ENCODE measurements around the gene ITGA7.

The ITGA7 gene

DNA sequence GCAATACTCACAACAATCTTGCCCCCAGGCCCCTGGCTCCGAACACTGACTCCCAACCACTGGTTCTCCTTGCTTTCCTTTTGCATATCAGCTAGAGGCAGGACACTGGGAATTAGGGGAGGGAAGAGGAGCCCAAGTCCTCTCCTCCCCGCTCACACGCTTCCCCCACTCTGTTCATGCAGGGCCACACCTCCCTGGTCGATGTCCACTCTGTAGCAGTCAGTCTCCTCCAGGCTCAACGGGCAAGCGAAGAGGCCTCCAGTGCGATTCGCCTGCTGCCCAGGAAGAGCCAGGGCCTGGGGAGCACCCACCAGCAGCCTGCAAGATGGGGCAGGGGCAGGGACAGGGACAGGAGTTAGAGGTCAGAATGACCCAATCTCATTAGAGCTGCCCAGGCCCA is 4.8 kb downstream of the ITGA7 start:
- TF ChIP-seq, protein P1, sequence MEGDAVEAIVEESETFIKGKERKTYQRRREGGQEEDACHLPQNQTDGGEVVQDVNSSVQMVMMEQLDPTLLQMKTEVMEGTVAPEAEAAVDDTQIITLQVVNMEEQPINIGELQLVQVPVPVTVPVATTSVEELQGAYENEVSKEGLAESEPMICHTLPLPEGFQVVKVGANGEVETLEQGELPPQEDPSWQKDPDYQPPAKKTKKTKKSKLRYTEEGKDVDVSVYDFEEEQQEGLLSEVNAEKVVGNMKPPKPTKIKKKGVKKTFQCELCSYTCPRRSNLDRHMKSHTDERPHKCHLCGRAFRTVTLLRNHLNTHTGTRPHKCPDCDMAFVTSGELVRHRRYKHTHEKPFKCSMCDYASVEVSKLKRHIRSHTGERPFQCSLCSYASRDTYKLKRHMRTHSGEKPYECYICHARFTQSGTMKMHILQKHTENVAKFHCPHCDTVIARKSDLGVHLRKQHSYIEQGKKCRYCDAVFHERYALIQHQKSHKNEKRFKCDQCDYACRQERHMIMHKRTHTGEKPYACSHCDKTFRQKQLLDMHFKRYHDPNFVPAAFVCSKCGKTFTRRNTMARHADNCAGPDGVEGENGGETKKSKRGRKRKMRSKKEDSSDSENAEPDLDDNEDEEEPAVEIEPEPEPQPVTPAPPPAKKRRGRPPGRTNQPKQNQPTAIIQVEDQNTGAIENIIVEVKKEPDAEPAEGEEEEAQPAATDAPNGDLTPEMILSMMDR (IDR thresholded peaks at IDR 0.05; ENCODE audit: poor library complexity, severe bottlenecking): no peak
- Histone ChIP-seq H3K9me3 (ENCODE audit: severe bottlenecking) (no peaks in the 10 kb centered on the region), H3K27me3 (ENCODE audit: insufficient read depth, poor library complexity, severe bottlenecking) (peaks cover 9% of the 10 kb centered on the region), H3K27ac (ENCODE audit: poor library complexity, severe bottlenecking) (no peak overlapping the region), H3K36me3 (ENCODE audit: low read depth) (no peaks in the 10 kb centered on the region), H3K4me1 (ENCODE audit: insufficient read depth, poor library complexity, severe bottlenecking) (peaks cover 6% of the 10 kb centered on the region), H3K4me3 (ENCODE audit: severe bottlenecking) (no peak overlapping the region)
- ATAC-seq (ENCODE audit: low read depth) (no peak), DNase-seq (ENCODE audit: low spot score) (no peak)

DNA sequence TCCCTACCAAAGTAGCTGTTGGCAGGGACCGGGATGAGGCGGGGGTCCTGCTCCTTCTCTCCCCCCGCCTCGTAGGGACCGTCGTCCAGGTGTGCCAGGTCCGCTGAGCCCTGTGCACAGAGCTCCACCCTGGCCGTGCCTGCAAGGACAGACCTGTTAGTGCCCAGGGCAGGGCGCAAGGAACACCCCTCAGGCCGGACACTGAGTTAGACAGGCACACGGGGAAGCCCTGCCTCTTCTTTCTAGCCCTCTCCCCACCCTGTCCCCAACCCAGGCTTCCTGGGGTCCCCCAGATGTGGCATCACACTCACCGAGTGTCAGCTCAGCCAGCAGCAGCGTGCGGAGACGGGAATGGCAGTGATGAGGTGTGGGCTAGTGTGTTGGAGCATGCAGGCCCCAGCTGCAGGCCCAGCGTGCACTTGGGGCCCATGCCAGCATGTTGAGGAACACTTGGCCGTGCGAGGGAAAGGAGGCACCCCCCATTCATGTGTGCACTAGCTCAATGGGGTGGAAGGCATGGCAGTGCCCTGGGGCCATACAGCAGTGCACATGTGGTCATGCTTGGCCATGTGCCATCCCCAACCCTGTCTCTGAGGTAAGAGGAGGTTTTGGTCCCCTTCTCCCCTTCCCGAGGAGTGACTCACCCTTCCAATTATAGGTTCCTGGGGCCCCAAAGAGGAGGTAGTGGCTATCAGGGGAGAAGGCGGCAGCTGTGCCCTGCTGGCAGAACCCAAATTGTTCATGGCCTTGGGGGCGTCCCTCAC is 7.3 kb downstream of the ITGA7 start:
- Histone ChIP-seq H3K27ac (ENCODE audit: poor library complexity, severe bottlenecking) (no peak overlapping the region), H3K4me1 (ENCODE audit: insufficient read depth, poor library complexity, severe bottlenecking) (peaks cover 6% of the 10 kb centered on the region), H3K27me3 (ENCODE audit: insufficient read depth, poor library complexity, severe bottlenecking) (no peaks in the 10 kb centered on the region), H3K9me3 (ENCODE audit: severe bottlenecking) (no peaks in the 10 kb centered on the region), H3K4me3 (ENCODE audit: severe bottlenecking) (no peak overlapping the region), H3K36me3 (ENCODE audit: low read depth) (no peaks in the 10 kb centered on the region)
- TF ChIP-seq, protein P1 (IDR thresholded peaks at IDR 0.05; ENCODE audit: poor library complexity, severe bottlenecking): no peak
- ATAC-seq (ENCODE audit: low read depth) (peak; percentile 67), DNase-seq (ENCODE audit: low spot score) (no peak)

DNA sequence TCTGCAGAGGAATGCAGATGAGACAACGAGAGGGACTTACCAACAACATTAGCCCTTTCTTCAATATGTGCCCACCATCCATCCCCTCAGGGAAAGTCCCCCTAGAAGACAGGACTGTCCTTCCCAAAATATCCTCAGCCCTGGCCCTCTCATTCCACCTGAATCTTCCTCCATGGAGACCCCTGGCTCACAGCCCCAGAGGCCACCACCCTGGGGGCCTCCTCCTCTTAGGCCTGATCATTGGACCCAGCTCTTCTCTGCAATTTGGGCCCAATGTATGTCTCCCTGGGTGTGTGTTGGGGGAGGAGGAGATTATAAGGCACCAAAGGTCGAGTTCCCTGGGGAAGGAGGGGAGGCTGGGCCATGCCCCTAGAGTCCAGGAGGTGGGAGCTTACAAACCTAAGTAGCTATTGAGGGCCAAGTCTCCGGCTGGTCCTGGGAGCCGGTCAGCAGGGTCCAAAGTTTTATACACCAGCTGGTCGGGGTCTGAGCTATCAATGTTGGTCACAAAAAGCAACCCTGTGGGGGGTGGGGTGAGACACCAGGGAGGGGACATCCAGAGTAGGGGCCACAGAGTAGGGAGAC is 8.1 kb downstream of the ITGA7 start:
- Histone ChIP-seq H3K27me3 (ENCODE audit: insufficient read depth, poor library complexity, severe bottlenecking) (no peaks in the 10 kb centered on the region), H3K4me3 (ENCODE audit: severe bottlenecking) (no peak overlapping the region), H3K9me3 (ENCODE audit: severe bottlenecking) (no peaks in the 10 kb centered on the region), H3K27ac (ENCODE audit: poor library complexity, severe bottlenecking) (no peak overlapping the region), H3K4me1 (ENCODE audit: insufficient read depth, poor library complexity, severe bottlenecking) (peaks cover 6% of the 10 kb centered on the region), H3K36me3 (ENCODE audit: low read depth) (no peaks in the 10 kb centered on the region)
- TF ChIP-seq, protein P1 (IDR thresholded peaks at IDR 0.05; ENCODE audit: poor library complexity, severe bottlenecking): no peak
- ATAC-seq (ENCODE audit: low read depth) (no peak), DNase-seq (ENCODE audit: low spot score) (peak; percentile 27)

DNA sequence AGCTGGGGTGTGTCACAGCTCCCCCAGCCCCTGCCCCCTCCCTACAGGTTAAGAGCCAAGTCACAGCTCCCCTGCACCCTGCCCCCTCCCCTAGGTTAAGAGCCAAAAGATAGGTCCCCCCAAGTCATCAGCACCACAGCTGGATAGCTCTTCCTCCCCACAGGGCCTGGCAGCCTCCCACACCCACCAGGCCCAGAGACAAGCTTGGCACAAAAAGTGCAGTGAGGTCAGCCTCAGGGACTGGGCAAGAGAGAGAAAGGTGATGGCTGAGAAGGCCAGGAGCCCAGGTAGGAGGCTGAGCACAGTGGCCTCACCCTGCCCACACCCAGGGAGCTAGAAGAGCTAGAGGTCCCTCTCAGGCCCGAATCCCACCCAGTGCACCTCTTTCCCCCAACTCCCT is 8.7 kb downstream of the ITGA7 start:
- Histone ChIP-seq H3K27me3 (ENCODE audit: insufficient read depth, poor library complexity, severe bottlenecking) (no peaks in the 10 kb centered on the region), H3K36me3 (ENCODE audit: low read depth) (no peaks in the 10 kb centered on the region), H3K27ac (ENCODE audit: poor library complexity, severe bottlenecking) (no peak overlapping the region), H3K4me3 (ENCODE audit: severe bottlenecking) (no peak overlapping the region), H3K9me3 (ENCODE audit: severe bottlenecking) (no peaks in the 10 kb centered on the region), H3K4me1 (ENCODE audit: insufficient read depth, poor library complexity, severe bottlenecking) (peaks cover 6% of the 10 kb centered on the region)
- no peak for DNase-seq (ENCODE audit: low spot score)
- ATAC-seq (ENCODE audit: low read depth): no peak
- TF ChIP-seq, protein P1 (IDR thresholded peaks at IDR 0.05; ENCODE audit: poor library complexity, severe bottlenecking): no peak
